NOMO-1 treated with DMSO at 0.1 percent for 48 hours (cell line): Measurements from ENCODE around the gene ELMO3.

ENCODE experiments used
- DNase-seq: peaks from one replicate; lab custom pipeline; 2025; ENCODE audit not compliant: unreplicated experiment; lab: John Stamatoyannopoulos, UW

ELMO3 gene

GRCh38 chr16:67237396-67238277, 38.7 kb downstream of the ELMO3 start:
- DNase-seq, result no peak

- DNase-seq, result no peak
These were observed 39.3 kb downstream of the ELMO3 start for GRCh38 chr16:67238278-67238575.

- DNase-seq, result no peak
These were observed 40.0 kb downstream of the ELMO3 start for GRCh38 chr16:67238806-67239470.

- no peak for DNase-seq
These were observed 41.6 kb downstream of the ELMO3 start for GRCh38 chr16:67240506-67240905.

GRCh38 chr16:67241008-67241900, 42.3 kb downstream of the ELMO3 start:
- no peak for DNase-seq

- DNase-seq, result no peak
These were observed 43.3 kb downstream of the ELMO3 start for GRCh38 chr16:67242138-67242730.

GRCh38 chr16:67243481-67243880, 44.5 kb downstream of the ELMO3 start:
- no peak for DNase-seq

GRCh38 chr16:67244387-67245185, 45.7 kb downstream of the ELMO3 start:
- peak; percentile 97 for DNase-seq

- DNase-seq, result no peak
These were observed 46.3 kb downstream of the ELMO3 start for GRCh38 chr16:67245186-67245585.

- no peak for DNase-seq
These were observed 46.7 kb downstream of the ELMO3 start for GRCh38 chr16:67245674-67246080.

- peak; percentile 52 for DNase-seq
These were observed 47.3 kb downstream of the ELMO3 start for GRCh38 chr16:67246081-67246755.

GRCh38 chr16:67246756-67247191, 47.8 kb downstream of the ELMO3 start:
- no peak for DNase-seq

- peak; percentile 95 for DNase-seq
These were observed 48.5 kb downstream of the ELMO3 start, which contains the start of gene FHOD1 for GRCh38 chr16:67247192-67248072. FHOD1 (minus strand) TSS chr16:67247481; CDS start chr16:67247410, 71 bp downstream.

GRCh38 chr16:67248073-67248400, 49.1 kb downstream of the ELMO3 start:
- DNase-seq, result no peak

- DNase-seq, result no peak
These were observed 49.7 kb downstream of the ELMO3 start, which contains the start of gene SLC9A5 for GRCh38 chr16:67248401-67249177. SLC9A5 (plus strand) TSS chr16:67248979; CDS start chr16:67249015, 36 bp downstream.

- no peak for DNase-seq
These were observed 50.5 kb downstream of the ELMO3 start for GRCh38 chr16:67249178-67250044.

- DNase-seq, result no peak
These were observed 51.1 kb downstream of the ELMO3 start for GRCh38 chr16:67250045-67250327.
